GM10248 (cell line): ENCODE data around the gene YEATS2.

Source experiments
- CTCF ChIA-PET: fragments of 300-600 bp; sonication (Branson Sonifier 250); formaldehyde crosslinking; extraction: SDS; loops from one replicate; lab custom pipeline; 2021; ENCODE audit warnings: antibody characterized with exemption; lab: Yijun Ruan, JAX
- POLR2A ChIA-PET: fragments of 350-650 bp; sonication (Branson Sonifier 250); formaldehyde crosslinking; extraction: SDS; loops from one replicate; lab custom pipeline; 2020; ENCODE audit warnings: antibody characterized with exemption; lab: Yijun Ruan, JAX
- DNase-seq: peaks from one replicate; pipeline ENCODE4 v3.0.0; 2012; ENCODE audit errors: extremely low spot score
- CTCF ChIP-seq: IDR thresholded peaks from 2 replicates; pipeline ENCODE4 v1.5.1; 2012; ENCODE audit warnings: mild to moderate bottlenecking, low read depth; ENCODE audit errors: extremely low read depth, missing control alignments, control extremely low read depth

YEATS2 gene

GRCh38 chr3:183857863-183858262, 160.3 kb downstream of the YEATS2 start:
- ChIA-PET CTCF (interaction anchor here (1.2 kb wide), 1 partner anchor 11 kb away, joined by 5 read pairs; no protein-coding TSS in a partner anchor), POLR2A (no interaction called here)
- TF ChIP-seq CTCF = no peak
- DNase-seq = no peak
